HG03175 (cell line): ENCODE measurements around the gene PGAP1.

Experiments used
- ATAC-seq: cut with Tn5 transposase; IDR thresholded peaks from one replicate; pipeline ENCODE4 v1.9.1; 2021; ENCODE audit warnings: mild to moderate bottlenecking, moderate library complexity; ENCODE audit not compliant: unreplicated experiment

The PGAP1 gene

GRCh38 chr2:196808083-196808665, 118.3 kb downstream of the PGAP1 start:
- ATAC-seq = no peak

DNA sequence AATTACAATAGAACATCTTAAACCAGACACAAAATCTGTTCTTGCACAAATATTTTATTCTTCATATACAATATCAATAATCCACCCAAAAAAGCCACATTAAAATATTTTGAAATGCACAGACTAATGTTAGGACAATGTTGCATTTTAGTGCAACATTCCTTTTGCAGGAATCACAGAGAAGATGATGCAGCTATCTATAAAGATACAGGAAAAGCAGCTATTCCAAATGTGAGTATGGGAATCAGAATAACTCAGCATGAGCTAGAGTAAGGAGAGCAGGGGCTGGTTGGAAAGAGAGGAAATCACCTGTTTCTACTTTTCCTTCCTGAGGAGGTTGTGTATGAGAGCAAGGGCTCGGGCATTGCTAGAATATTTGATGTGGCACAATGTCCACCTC, 122.1 kb downstream of the PGAP1 start:
- no peak for ATAC-seq

DNA sequence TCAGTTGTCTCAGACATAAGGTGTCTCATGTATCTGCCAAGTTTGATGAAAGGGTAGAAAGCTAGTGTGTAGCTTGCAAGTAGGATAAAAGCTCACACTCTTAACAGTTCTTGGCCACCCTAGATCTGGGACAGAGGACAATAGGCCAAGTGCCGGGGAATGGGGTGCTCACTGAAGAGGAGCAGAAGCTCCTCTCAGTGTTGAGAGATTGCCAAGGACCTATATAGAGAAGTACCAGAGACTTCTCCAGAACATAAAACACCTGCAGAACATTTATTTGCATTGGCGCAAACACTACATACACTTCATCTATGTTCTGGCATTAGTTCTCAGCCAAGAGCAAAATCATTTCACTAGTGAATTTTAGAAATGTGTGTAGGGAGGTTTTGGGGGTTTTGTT, 124.1 kb downstream of the PGAP1 start:
- no peak for ATAC-seq

- no peak for ATAC-seq
Observed at GRCh38 chr2:196801674-196802261, 124.7 kb downstream of the PGAP1 start.

DNA sequence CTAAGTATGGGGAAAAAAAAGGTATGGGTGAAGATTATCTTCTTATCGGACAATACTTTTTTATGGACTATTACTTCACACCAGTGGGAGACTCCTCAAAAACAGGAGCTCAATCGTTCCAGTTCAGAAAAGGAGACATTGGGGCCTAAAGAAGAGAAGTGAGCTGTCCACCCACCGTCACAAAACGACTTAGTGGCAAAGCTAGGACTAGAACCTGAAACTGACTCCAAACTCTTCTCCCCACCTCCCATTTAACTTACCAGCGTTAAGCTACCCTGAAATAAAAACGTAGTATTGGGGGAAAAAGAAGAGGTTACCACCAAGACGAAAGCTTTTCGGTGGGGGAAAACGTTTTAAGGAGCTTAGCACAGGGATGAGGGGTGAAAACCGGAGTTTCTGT, 127.5 kb downstream of the PGAP1 start:
- ATAC-seq = peak; percentile 10

GRCh38 chr2:196792865-196793264, 133.6 kb downstream of the PGAP1 start:
- no peak for ATAC-seq

DNA sequence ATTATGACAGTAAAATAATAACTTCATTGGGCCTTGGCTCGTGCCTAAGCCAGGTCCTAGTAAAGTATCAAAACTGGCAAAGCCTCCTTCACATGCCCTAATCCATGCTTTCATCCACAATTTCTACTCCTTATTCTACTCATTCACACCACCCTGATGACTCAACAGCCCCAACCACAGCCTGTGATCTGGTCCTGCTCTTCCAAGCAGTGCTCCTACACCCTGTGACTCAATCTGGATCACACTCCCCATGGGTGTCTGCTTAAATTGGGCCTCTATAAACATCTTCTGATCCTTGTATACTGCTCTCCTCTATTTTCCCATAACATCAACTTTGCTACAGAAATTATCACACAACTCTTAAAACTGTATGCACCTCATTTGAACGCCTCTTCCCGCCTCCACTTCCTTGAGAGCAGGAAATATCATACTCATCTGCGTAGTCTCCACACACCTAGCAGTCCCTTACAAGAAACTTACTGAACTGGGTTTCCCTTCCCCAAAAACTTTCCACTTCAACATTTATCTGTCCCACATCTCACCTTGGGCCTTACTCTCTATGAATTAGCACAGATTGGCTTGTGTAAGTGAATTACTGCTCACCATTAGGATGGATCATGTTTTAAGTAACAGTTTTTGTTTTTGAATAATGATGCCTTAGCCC, 142.9 kb downstream of the PGAP1 start:
- ATAC-seq = no peak
